ENCODE data around the gene ORC1.

ORC1 gene

DNA sequence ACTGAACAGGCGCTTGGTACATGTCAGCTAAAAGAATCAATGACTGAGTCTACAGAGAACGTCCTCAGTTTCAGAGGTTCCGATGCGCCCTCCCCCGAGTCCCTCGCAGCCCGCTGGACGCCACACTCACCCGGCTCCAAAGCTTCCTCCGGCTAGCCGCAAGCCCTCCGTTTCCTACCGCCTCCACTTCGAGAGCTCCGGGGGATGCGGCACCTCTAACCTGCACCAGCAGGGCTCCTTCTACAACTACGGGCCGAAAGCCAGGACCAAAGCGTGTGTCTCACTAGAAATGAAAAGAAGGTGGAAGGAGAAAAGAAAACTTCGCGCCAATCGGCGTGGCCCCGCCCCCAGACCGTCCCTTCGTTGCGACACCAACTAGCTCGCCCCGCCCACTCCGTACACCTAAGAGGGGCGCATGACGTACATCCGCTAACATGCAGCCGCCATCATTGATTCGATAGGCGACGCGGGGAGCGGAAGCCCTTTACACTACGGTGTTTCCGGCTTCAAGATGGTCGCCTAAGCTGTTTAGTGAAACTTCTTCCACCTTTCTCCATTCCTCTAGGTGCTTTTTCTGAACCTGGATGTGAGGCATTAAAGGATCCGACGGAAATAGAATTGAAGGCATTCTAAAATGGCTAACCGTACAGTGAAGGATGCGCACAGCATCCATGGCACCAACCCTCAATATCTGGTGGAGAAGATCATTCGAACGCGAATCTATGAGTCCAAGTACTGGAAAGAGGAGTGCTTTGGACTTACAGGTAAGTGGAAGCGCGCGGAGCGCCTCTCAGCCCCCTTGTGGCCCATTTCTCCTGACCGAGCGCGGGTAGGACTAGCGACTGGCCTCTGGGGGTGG, at the start of gene ORC1, which contains the start of gene PRPF38A:
Gene ORC1, minus strand, starts transcription at position 308 of the 859 bp plus-strand sequence. CDS start 2,200 bp downstream, outside the sequence.
Gene PRPF38A, plus strand, starts transcription at position 487 of the 859 bp plus-strand sequence. Its CDS starts 148 bp downstream, at position 635.
- DNase-seq, result peak; percentile 99

- DNase-seq, result no peak
These were observed 40.2 kb upstream of the ORC1 start for GRCh38 chr1:52444463-52444862.

GRCh38 chr1:52439976-52440375, 35.8 kb upstream of the ORC1 start:
- DNase-seq, result no peak

GRCh38 chr1:52436817-52437216, 32.6 kb upstream of the ORC1 start:
- no peak for DNase-seq

DNA sequence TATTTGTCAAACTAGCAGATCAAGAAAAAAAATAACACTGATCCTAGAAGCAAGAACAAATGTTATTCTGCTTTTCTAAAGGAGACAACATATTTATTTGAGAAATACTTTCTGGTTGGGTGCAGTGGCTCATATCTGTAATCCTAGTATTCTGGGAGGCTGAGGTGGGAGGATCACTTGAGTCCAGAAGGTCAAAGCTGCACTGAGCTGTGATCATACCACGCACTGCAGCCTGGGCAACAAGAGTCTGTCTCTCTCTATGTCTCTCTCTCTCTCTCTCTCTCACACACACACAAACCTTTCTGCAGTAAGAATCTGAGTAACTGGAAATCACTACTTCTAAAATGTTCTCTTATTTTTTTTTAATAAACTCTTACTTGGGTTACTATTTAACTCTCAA, 31.4 kb upstream of the ORC1 start:
- DNase-seq, result no peak

DNA sequence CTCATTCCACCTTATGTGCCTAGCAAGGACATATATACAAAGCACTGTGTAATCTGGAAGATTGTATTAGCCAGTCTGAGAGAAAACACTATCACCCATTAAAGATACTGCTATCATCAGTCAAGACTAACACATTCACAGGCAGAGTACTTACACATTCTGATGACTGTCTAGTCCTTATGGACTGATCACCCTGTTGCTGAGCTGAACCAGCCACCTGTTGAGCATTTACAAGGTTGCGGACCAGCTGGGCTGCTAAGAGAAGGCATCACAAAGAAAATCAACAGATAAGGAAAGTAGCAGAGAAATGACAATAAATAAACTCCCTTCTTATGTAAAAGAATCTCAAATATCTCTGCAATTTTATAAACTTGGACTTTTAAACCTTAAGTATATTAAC, 31.0 kb upstream of the ORC1 start:
- DNase-seq, result no peak

DNA sequence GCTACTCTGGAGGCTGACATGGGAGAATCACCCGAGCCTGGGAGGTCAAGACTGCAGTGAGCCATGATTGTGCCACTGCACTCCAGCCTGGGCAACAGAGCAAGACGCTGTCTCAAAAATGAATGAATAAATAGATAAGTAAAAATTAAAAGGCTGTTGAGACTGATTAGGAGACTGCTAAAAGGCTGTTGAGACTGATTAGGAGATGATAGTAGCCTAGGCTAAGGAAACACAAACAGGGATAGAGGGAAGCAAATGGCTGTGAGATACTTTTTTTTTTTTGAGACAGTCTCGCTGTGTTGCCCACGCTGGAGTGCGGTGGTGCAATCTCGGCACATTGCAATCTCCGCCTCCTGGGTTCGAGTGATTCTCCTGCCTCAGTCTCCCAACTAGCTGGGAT, 28.6 kb upstream of the ORC1 start:
- DNase-seq, result peak; percentile 31

DNA sequence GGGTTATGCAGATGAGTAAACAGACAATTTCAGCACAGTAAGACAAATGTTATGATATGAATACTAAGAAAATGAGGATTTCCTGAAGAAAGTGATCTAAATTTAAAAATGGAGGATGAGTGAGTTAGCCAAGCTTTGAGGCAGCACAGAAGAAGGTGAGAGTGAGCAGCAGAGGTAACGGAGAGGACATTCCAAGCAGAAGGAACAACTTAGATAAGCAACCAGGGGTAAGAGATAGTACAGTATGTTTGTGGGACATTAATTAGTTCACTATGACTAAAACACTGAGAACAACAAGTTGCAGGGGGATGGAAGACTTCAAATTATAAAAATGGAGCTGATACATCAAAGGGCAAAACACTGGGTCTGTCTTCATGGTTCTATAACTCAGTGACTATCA, 22.9 kb upstream of the ORC1 start:
- DNase-seq, result peak; percentile 9

GRCh38 chr1:52426371-52426770, 22.1 kb upstream of the ORC1 start:
- DNase-seq, result no peak

- DNase-seq, result no peak
These were observed 20.6 kb upstream of the ORC1 start for GRCh38 chr1:52424813-52425212.

DNA sequence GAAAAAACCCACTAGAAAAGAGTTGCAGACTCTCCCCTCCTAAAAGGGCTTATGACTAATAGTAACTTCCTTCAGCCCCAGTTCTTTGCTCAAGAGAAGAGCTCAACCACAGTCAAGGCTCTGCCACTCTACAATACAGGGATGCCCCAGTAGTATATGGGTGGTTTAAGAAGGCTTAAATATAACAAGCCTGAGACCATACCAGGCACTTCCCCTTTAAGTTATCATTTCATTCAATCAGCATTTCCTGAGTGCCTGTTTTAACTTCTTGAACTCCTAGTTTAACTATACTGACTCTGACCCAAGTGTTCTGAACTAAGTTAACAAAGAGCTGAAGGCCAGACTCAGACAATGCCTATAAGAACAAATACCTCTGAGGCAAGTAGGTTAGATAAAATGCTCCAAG, 20.0 kb upstream of the ORC1 start:
- DNase-seq, result peak; percentile 36

GRCh38 chr1:52423771-52424170, 19.5 kb upstream of the ORC1 start:
- DNase-seq, result peak; percentile 43

GRCh38 chr1:52423055-52423454, 18.8 kb upstream of the ORC1 start:
- no peak for DNase-seq

- DNase-seq, result no peak
These were observed 16.5 kb upstream of the ORC1 start for GRCh38 chr1:52420713-52421112.

- DNase-seq, result no peak
These were observed 12.6 kb upstream of the ORC1 start for GRCh38 chr1:52416811-52417210.

- DNase-seq, result no peak
These were observed 10.7 kb upstream of the ORC1 start for GRCh38 chr1:52414942-52415341.

GRCh38 chr1:52413410-52413989, 9.3 kb upstream of the ORC1 start:
- DNase-seq, result no peak

DNA sequence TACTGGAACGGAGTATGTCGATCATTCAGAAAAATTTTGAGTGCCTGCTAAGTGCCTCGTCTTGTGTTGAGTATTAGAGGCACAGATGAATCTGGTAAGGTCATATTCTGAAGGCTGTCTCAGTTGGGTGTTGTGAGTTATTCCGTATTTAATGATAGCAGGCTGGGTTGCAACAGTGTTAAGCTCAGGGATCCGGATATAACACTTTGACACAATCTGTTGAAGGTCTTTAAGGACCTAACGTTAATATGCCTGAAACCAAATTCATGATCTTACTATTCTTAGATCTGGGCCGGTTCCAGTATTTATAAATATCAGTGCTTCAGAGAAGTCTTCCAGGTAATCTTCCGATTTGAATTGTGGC, 734 bp upstream of the ORC1 start:
- DNase-seq, result no peak

- DNase-seq, result peak; percentile 92
These were observed 582 bp downstream of the ORC1 start for GRCh38 chr1:52403566-52404115.

- DNase-seq, result no peak
These were observed 1.4 kb downstream of the ORC1 start for GRCh38 chr1:52402860-52403240.

GRCh38 chr1:52400131-52400530, 4.1 kb downstream of the ORC1 start:
- DNase-seq, result peak; percentile 16

- no peak for DNase-seq
These were observed 4.6 kb downstream of the ORC1 start for GRCh38 chr1:52399629-52400028.

GRCh38 chr1:52393174-52393573, 11.0 kb downstream of the ORC1 start:
- DNase-seq, result no peak

DNA sequence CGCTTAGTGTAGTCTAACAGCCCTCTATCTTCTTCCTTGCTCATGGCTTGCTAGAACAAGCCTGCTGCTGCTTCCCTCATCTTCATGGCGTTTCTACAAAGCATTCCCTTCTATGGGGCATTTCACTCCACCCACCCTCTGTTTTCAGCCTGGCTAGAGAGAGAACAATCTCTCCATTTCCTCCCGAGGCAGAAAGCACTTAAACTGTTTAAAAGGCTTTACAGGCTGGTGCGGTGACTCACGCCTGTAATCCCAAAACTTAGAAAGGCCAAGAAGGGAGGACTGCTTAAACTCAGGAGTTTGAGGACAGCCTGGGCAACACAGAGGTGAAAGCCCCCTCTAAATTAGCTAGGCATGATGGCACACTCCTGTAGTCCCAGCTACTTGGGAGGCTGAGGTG, 17.8 kb downstream of the ORC1 start:
- DNase-seq, result no peak

All from hematopoietic multipotent progenitor cell treated with erythropoietin and hydrocortisone succinate and interleukin-3 and kit ligand, for 8 days (in vitro differentiated cells).